ENCODE measurements around the gene CCDC117.
"Not testable (repeated sequence)": the region's sequence is repeated elsewhere in the genome, so short reads cannot be mapped to it uniquely, and the experiment has no call there.

Gene CCDC117

GRCh38 chr22:28772633-28773460 lies at the start of gene CCDC117:
Gene CCDC117, plus strand, starts transcription at chr22:28772695. Its CDS starts 155 bp downstream, at chr22:28772850.
- DNase-seq: peak; percentile 97

DNA sequence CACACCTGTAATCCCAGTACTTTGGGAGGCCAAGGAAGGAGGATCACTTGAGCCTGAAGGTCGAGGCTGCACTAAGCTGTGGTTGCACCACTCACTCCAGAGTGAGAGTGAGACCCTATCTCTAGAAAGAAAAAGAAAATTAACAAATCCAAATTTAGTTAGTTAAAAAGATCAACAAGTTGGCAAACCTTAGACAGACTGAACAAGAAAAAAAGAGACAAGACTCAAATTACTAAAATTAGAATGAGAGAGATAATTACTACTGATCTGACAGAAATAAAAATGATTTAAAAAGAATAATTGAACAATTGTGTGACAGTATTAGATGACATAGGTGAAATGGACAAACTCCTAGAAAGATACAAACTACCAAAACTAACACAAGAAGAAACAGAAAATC lies 44.5 kb upstream of the CCDC117 start:
- no peak for DNase-seq

DNA sequence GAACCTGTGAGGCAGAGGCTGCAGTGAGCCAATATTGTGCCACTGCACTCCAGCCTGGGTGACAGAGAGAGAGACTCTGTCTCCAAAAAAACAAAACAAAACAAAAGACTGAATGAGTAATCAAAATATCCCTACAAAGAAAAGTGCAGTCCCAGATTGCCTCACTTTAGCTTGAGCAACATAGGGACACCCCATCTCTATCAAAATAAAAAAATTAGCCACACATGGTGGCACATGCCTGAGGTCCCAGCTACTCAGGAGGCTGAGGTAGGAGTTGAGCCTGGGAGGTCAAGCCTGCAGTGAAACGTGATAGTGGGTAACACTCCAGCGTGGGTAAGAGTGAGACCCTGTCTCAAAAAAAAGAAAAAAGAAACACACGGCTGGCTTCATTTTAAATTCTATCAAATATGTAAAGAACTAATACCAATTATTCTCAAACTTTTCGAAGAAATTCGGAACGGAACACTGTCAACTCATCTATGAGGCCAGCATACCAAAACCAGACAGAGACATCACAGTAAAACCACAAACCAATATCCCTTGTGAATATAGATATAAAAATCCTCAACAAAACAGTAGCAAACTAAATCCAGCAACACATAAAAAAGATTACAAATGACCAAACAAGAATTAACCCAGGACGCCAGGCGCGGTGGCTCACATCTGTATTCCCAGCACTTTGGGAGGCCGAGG lies 43.7 kb upstream of the CCDC117 start:
- no peak for DNase-seq

DNA sequence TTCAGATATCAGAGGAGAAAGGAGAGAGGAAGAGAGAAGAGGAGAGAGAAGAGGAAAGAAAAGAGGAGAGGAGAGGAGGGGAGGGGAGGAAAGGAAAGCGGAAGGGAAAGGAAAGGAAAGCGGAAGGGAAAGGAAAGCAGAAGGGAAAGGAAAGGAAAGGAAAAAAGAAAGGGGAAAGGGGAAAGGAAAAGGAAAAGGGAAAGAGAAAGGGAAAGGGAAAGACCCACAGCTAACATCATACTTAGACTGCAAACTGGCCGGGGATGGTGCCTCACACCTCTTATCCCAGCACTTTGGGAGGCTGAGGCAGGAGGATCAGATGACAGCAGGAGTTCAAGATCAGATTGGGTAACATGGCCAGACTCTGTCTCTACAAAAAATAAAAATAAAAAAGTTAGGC lies 42.3 kb upstream of the CCDC117 start:
- no peak for DNase-seq

GRCh38 chr22:28734393-28734792 lies 38.1 kb upstream of the CCDC117 start:
- no peak for DNase-seq

GRCh38 chr22:28736301-28737155 lies 36.0 kb upstream of the CCDC117 start:
- no peak for DNase-seq

GRCh38 chr22:28737701-28738100 lies 34.8 kb upstream of the CCDC117 start:
- DNase-seq: no peak

GRCh38 chr22:28738876-28739275 lies 33.6 kb upstream of the CCDC117 start:
- DNase-seq: not testable (repeated sequence)

DNA sequence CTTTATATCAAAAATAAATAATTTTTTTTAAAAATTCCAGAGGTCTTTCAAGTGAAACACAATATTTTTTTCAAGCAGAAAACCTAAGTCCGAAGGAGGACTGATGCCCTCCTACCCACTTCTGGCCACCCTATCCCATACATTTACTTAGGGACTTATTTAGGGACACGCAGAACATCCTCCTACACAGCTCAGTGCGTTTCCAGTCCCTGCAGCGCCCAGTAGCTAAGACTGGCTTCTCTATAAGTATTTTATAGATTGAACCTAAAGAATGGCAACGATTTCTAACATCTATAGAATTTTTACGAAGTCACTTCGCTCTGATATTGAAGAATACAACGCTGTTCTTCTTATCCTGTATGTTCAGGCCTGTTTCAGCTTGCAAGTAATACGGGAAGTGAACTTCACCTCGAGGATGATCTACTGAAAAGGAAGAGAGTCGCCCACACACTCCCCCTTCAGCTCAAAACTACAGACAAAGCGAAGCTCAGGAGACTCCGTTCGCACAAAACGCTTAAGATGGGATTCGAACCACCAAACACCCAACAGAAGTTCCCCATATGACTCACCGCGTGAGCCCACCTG lies 31.2 kb upstream of the CCDC117 start:
- no peak for DNase-seq

DNA sequence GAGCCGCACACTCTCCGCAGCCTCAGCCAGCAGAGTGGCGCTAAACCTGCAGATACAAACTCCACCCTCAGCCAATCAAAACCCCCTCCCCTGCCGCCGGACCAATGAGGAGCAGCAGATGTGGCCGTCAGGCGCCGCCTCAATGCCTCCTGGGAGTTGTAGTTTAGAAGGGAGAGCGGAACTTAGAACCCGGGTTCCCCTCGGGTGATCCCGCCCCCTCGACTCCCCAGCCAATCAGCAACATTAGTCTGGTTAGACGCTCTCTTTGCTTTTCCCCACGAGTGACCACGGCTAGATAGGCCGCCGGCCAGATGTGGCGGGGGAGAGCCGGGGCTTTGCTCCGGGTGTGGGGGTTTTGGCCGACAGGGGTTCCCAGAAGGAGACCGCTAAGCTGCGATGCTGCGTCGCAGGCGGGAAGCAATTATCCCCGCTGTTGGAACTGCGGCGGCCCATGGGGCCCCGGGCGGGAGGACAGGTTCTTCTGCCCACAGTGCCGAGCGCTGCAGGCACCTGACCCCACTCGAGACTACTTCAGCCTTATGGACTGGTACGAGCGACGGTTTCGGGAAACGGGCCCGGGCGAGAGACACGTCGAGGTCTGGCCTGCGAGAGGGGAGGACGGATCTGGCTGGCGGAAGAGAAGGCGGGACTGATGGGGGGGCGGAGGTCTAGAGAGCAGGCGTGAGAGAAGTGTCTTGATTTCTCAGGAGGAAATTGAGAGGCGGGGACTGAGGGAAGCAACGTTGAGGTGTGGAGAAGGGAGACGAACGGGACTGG lies 30.5 kb upstream of the CCDC117 start, which contains the start of the genes CHEK2 and HSCB:
Gene CHEK2 (minus strand): TSS at position 36 of the 777 bp plus-strand sequence. CDS start 7,099 bp downstream, outside the sequence.
Gene HSCB (plus strand): TSS at position 255 of the 777 bp plus-strand sequence. CDS start 57 bp downstream, at position 312.
- peak; percentile 98 for DNase-seq

- DNase-seq: no peak
These were observed 29.9 kb upstream of the CCDC117 start for GRCh38 chr22:28742562-28742962.

DNA sequence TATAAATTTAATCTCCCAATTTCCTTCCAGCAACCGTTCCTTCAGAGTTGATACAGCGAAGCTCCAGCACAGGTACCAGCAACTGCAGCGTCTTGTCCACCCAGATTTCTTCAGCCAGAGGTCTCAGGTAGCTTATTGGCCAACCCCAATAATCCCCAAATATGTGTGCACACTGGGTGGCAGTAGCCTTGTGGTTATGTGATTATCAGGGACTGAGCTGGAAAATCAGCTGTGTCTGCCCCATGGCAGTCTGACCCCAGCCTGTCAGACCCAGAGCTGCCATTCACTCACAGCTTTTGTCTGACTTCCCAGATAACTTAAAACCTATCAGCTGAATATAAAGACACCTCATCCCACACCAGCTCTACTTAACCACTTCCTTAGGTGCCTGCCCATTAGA lies 28.6 kb upstream of the CCDC117 start:
- no peak for DNase-seq

DNA sequence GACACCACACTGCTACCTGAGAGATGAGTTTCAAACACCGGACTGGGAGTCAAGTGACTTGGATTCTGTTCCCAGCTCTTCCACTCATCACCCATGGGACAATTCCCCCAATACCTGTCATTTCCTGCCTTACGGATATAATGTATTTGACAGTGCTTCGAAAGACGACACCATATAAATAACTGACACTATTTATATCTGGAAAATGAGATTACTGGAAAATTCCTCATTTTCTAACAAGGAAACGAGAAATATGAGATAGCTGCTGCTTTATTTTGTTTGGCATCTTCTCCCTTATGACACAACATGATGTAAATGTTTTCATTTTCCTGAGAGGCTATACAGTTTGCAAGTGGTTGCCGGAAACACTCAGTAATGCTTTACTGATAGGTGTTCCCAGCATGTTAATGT lies 22.0 kb upstream of the CCDC117 start:
- DNase-seq: no peak

GRCh38 chr22:28754512-28754911 lies 18.0 kb upstream of the CCDC117 start:
- not testable (repeated sequence) for DNase-seq

GRCh38 chr22:28759861-28760560 lies 12.5 kb upstream of the CCDC117 start:
- no peak for DNase-seq

DNA sequence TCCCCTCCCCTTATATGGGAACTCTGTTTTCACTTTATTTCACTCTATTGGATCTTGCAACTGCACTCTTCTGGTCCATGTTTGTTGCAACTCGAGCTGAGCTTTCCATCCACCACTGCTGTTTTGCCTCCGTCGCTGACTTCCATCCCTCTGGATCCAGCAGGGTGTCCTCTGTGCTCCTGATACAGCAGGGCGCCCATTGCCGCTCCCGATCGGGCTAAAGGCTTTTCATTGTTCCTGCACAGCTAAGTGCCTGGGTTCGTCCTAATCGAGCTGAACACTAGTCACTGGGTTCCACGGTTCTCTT lies 11.1 kb upstream of the CCDC117 start:
- DNase-seq: no peak

GRCh38 chr22:28762000-28762399 lies 10.5 kb upstream of the CCDC117 start:
- DNase-seq: not testable (repeated sequence)

GRCh38 chr22:28766628-28767027 lies 5.9 kb upstream of the CCDC117 start:
- DNase-seq: no peak

DNA sequence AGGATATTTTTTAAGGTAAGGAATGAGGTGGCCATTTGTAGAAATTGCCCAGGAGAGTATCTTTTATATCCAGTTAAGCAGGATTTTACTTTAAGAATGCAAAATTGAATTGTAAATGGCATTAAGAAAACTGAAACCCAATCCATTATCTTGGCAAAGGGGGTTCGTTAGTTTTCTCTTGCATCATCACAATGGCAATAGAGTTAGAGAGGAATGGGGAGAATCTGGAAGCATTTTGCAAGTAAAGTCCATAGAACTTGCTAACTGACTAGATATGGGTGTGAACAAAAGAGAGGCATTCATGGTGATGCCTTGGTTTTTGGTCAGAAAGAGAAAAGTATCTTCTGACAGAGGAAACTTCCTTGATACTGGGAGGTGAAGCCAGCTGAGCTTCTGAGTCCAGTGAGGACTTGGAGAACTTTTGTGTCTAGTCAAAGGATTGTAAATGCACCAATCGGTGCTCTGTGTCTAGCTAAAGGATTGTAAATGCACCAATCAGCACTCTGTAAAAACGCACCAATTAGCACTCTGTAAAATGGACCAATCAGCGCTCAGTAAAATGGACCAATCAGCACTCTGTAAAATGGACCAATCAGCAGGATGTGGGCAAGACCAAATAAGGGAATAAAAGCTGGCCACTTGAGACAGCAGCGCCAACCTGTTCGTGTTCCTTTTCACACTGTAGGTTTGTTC lies 3.6 kb upstream of the CCDC117 start:
- no peak for DNase-seq

GRCh38 chr22:28769394-28770085 lies 3.0 kb upstream of the CCDC117 start:
- no peak for DNase-seq
